ENCODE results near the gene STRIP1. TPM values are rescaled to one million over a fixed set of nuclear protein-coding genes. Genes with fewer than 3 reads are reported as not detected.

STRIP1 gene
- total and polyA plus RNA-seq, 2 of the 8 experiments (the other 6 are each of a cell fraction or from before 2014, with no cell fraction given) = 21.3 to 45.6 TPM

GRCh38 chr1:110032327-110032726, 2.1 kb upstream of the STRIP1 start:
- ChIA-PET POLR2A (ENCODE audit: partially characterized antibody) (no interaction called here), CTCF (ENCODE audit: partially characterized antibody) (interaction anchor here (0.8 to 4.2 kb wide), 3 partner anchors 21 to 255 kb away, joined by 3 to 19 read pairs (median 3); no protein-coding TSS in a partner anchor)
- Histone ChIP-seq H2AK5ac (ENCODE audit: low read depth, low read length) (no peak overlapping the region), H3K56ac (replicated peaks; ENCODE audit: insufficient read length, low read depth, low read length) (no peak overlapping the region), H2BK15ac (ENCODE audit: low read length) (no peak overlapping the region), H4K20me1 (replicated peaks in 1 of 2; ENCODE audit: control insufficient read depth in 1 of 2, insufficient read depth in 2 of 2, low read length in 2 of 2) (peaks cover 0 to 4% of the 10 kb centered on the region in 2 experiments), H3K9me3 (ENCODE audit: insufficient read depth in 2 of 2, low read depth in 1 of 2, low read length in 1 of 2) (no peaks in the 10 kb centered on the region), H3K4me1 (replicated peaks in 1 of 4; ENCODE audit: control insufficient read depth in 3 of 4, insufficient read depth in 4 of 4, low read length in 3 of 4) (peaks cover 0 to 9% (median 5%) of the 10 kb centered on the region in 4 experiments; a peak in 4 of 7 replicates), H3K79me1 (ENCODE audit: low read depth, low read length) (peaks cover 6% of the 10 kb centered on the region; the same call in 1 of the 2 replicates), H3K27me3 (replicated peaks in 1 of 4; ENCODE audit: control insufficient read depth in 3 of 4, extremely low read depth in 1 of 4, insufficient read depth in 3 of 4, low read length in 3 of 4) (no peaks in the 10 kb centered on the region), H3K4me3 (ENCODE audit: extremely low read depth in 1 of 4, insufficient read depth in 2 of 4, low read depth in 3 of 4, low read length in 4 of 4) (no peak overlapping the region), H3K36me3 (ENCODE audit: control insufficient read depth in 2 of 4, insufficient read depth in 4 of 4, low read length in 3 of 4) (peaks cover 0 to 1% (median 0%) of the 10 kb centered on the region in 4 experiments; a peak in 2 of 8 replicates), H3K79me2 (ENCODE audit: control insufficient read depth in 1 of 2, insufficient read depth in 2 of 2, low read length in 2 of 2) (peaks cover 9 to 23% of the 10 kb centered on the region in 2 experiments), H2BK5ac (ENCODE audit: low read depth, low read length) (no peak overlapping the region), H2BK12ac (ENCODE audit: low read depth, low read length) (no peak overlapping the region), H2AFZ (ENCODE audit: low read length) (no peak overlapping the region), H3K14ac (ENCODE audit: insufficient read length) (no peak overlapping the region), H3K4me2 (ENCODE audit: insufficient read depth in 1 of 2, low read depth in 2 of 2, low read length in 2 of 2) (no peak overlapping the region), H4K5ac (ENCODE audit: insufficient read length, low read depth, low read length) (no peak overlapping the region), H4K8ac (ENCODE audit: extremely low read depth, insufficient read depth, low read length) (no peak overlapping the region), H2BK120ac (replicated peaks; ENCODE audit: low read depth, low read length) (no peak overlapping the region), H3K27ac (ENCODE audit: low read depth, low read length) (no peak overlapping the region), H3K23me2 (ENCODE audit: low read depth, low read length) (peaks cover 7% of the 10 kb centered on the region; the same call in 1 of the 2 replicates), H3K18ac (ENCODE audit: extremely low read depth, low read length) (no peak overlapping the region), H2BK20ac (ENCODE audit: low read length) (0 out of 2 replicates have a peak overlapping the region, but pooled peaks have one; percentile 52), H4K91ac (replicated peaks; ENCODE audit: insufficient read length, low read length) (no peak overlapping the region), H3K23ac (ENCODE audit: insufficient read length) (no peak overlapping the region), H3K9ac (replicated peaks in 1 of 4; ENCODE audit: extremely low read depth in 1 of 4, low read depth in 3 of 4, low read length in 3 of 4) (no peak overlapping the region), H3K4ac (replicated peaks; ENCODE audit: insufficient read length, low read depth, low read length) (no peak overlapping the region)
- peak; percentile 87 for TF ChIP-seq CEBPB (IDR thresholded peaks at IDR 0.05; ENCODE audit: low read depth, low read length)
- no peak for TF ChIP-seq MAX (IDR thresholded peaks at IDR 0.05)
- FAIRE-seq = no peak
- WGBS, 2 experiments (ENCODE audit: extremely low coverage in 1 of 2, insufficient coverage in 1 of 2, insufficient read length in 1 of 2, insufficient replicate concordance in 2 of 2, low coverage in 1 of 2, low lambda C conversion rate in 2 of 2, missing lambda C conversion rate in 1 of 2) = 94% methylated on average over 2 of the region's 2 CpGs; no CpG with 5 or more reads in 1 of the 2 experiments
- no peak for DNase-seq (ENCODE audit: low read depth in 1 of 2, low spot score in 2 of 2)
